ENCODE measurements around the gene ZRANB1.

- TF ChIP-seq ZNF274 (IDR thresholded peaks at IDR 0.05; ENCODE audit: low read depth, low read length) (no peak), SUZ12 (IDR thresholded peaks at IDR 0.05; ENCODE audit: extremely low read depth, insufficient read depth, insufficient read length) (no peak), YY1 (IDR thresholded peaks at IDR 0.05; ENCODE audit: insufficient read depth, insufficient read length) (no peak)
These were observed 83.4 kb downstream of the ZRANB1 start for GRCh38 chr10:125025341-125025740.

All from NT2/D1 (cell line).